Mucosa of stomach (tissue), 1 donor: Measurements from ENCODE around the gene NATD1.
A peak's percentile ranks its signal among the peaks of the same experiment; 100 is the strongest.

Experiments
- H3K27me3 ChIP-seq: one replicate; pipeline ENCODE4 v1.7.0; 2013; ENCODE audit warnings: mild to moderate bottlenecking, low read length; ENCODE audit not compliant: control insufficient read depth, insufficient read depth
- H3K36me3 ChIP-seq: one replicate; pipeline ENCODE4 v1.7.0; 2013; ENCODE audit warnings: low read length; ENCODE audit not compliant: control insufficient read depth, insufficient read depth
- H3K4me1 ChIP-seq: one replicate; pipeline ENCODE4 v1.7.0; 2013; ENCODE audit warnings: mild to moderate bottlenecking, low read length; ENCODE audit not compliant: control insufficient read depth, insufficient read depth
- H3K4me3 ChIP-seq: one replicate; pipeline ENCODE4 v1.7.0; 2013; ENCODE audit warnings: low read length
- H3K9ac ChIP-seq: one replicate; pipeline ENCODE4 v1.7.0; 2013; ENCODE audit warnings: mild to moderate bottlenecking, low read length, moderate library complexity
- H3K9me3 ChIP-seq: one replicate; pipeline ENCODE4 v1.7.0; 2013; ENCODE audit warnings: mild to moderate bottlenecking, low read length, moderate library complexity; ENCODE audit not compliant: control insufficient read depth
- donor health status: Pancreatic carcinoma.

The NATD1 gene

GRCh38 chr17:21278450-21279197 is 25.4 kb upstream of the NATD1 start:
- Histone ChIP-seq H3K9me3 (no peaks in the 10 kb centered on the region), H3K4me3 (no peak overlapping the region), H3K4me1 (peaks cover 24% of the 10 kb centered on the region), H3K9ac (no peak overlapping the region), H3K36me3 (no peaks in the 10 kb centered on the region), H3K27me3 (peaks cover 3% of the 10 kb centered on the region)

- Histone ChIP-seq H3K36me3 (no peaks in the 10 kb centered on the region), H3K9ac (no peak overlapping the region), H3K9me3 (no peaks in the 10 kb centered on the region), H3K4me3 (no peak overlapping the region), H3K27me3 (no peaks in the 10 kb centered on the region), H3K4me1 (peaks cover 19% of the 10 kb centered on the region)
Measured at GRCh38 chr17:21277332-21277731, 24.1 kb upstream of the NATD1 start.

- no peaks in the 10 kb centered on the region for H3K9me3 ChIP-seq
Measured at GRCh38 chr17:21276264-21276588, 23.0 kb upstream of the NATD1 start.

GRCh38 chr17:21275579-21276263 is 22.5 kb upstream of the NATD1 start:
- H3K36me3 ChIP-seq = no peaks in the 10 kb centered on the region
- no peaks in the 10 kb centered on the region for H3K9me3 ChIP-seq
- peaks cover 19% of the 10 kb centered on the region for H3K4me1 ChIP-seq
- peak overlapping the region; percentile 50 for H3K9ac ChIP-seq
- peak overlapping the region; percentile 33 for H3K4me3 ChIP-seq
- no peaks in the 10 kb centered on the region for H3K27me3 ChIP-seq

More at GRCh38 chr17:21276264-21276588, 23.0 kb upstream of the NATD1 start:
- Histone ChIP-seq H3K27me3 (no peaks in the 10 kb centered on the region), H3K4me1 (peaks cover 19% of the 10 kb centered on the region), H3K4me3 (no peak overlapping the region), H3K36me3 (no peaks in the 10 kb centered on the region), H3K9ac (peak overlapping the region; percentile 50)

GRCh38 chr17:21275047-21275578 is 21.9 kb upstream of the NATD1 start:
- peak overlapping the region; percentile 33 for H3K4me3 ChIP-seq
- H3K9ac ChIP-seq = peak overlapping the region; percentile 50
- H3K4me1 ChIP-seq = peaks cover 19% of the 10 kb centered on the region
- H3K9me3 ChIP-seq = no peaks in the 10 kb centered on the region
- H3K27me3 ChIP-seq = no peaks in the 10 kb centered on the region
- H3K36me3 ChIP-seq = no peaks in the 10 kb centered on the region

- Histone ChIP-seq H3K9ac (no peak overlapping the region), H3K9me3 (no peaks in the 10 kb centered on the region), H3K4me3 (no peak overlapping the region), H3K36me3 (no peaks in the 10 kb centered on the region), H3K27me3 (no peaks in the 10 kb centered on the region), H3K4me1 (peaks cover 9% of the 10 kb centered on the region)
Measured at GRCh38 chr17:21272881-21273792, 19.9 kb upstream of the NATD1 start.

GRCh38 chr17:21272250-21272649 is 19.0 kb upstream of the NATD1 start:
- Histone ChIP-seq H3K4me3 (no peak overlapping the region), H3K36me3 (no peaks in the 10 kb centered on the region), H3K27me3 (no peaks in the 10 kb centered on the region), H3K9ac (no peak overlapping the region), H3K4me1 (peaks cover 8% of the 10 kb centered on the region), H3K9me3 (no peaks in the 10 kb centered on the region)

- no peak overlapping the region for H3K4me3 ChIP-seq
- H3K4me1 ChIP-seq = peaks cover 8% of the 10 kb centered on the region
- no peaks in the 10 kb centered on the region for H3K27me3 ChIP-seq
- no peaks in the 10 kb centered on the region for H3K36me3 ChIP-seq
- no peaks in the 10 kb centered on the region for H3K9me3 ChIP-seq
- H3K9ac ChIP-seq = no peak overlapping the region
Measured at GRCh38 chr17:21271454-21272183, 18.4 kb upstream of the NATD1 start.

GRCh38 chr17:21269394-21269793 is 16.2 kb upstream of the NATD1 start:
- no peak overlapping the region for H3K4me3 ChIP-seq
- no peaks in the 10 kb centered on the region for H3K36me3 ChIP-seq
- no peaks in the 10 kb centered on the region for H3K27me3 ChIP-seq
- no peaks in the 10 kb centered on the region for H3K9me3 ChIP-seq
- H3K9ac ChIP-seq = no peak overlapping the region
- no peaks in the 10 kb centered on the region for H3K4me1 ChIP-seq

GRCh38 chr17:21268596-21269188 is 15.5 kb upstream of the NATD1 start:
- no peaks in the 10 kb centered on the region for H3K4me1 ChIP-seq
- H3K36me3 ChIP-seq = no peaks in the 10 kb centered on the region
- no peaks in the 10 kb centered on the region for H3K27me3 ChIP-seq
- H3K9me3 ChIP-seq = no peaks in the 10 kb centered on the region
- no peak overlapping the region for H3K9ac ChIP-seq
- H3K4me3 ChIP-seq = no peak overlapping the region

- H3K9ac ChIP-seq = no peak overlapping the region
Measured at GRCh38 chr17:21263376-21263775, 10.2 kb upstream of the NATD1 start.

More at GRCh38 chr17:21263376-21263775, 10.2 kb upstream of the NATD1 start:
- no peaks in the 10 kb centered on the region for H3K27me3 ChIP-seq
- no peaks in the 10 kb centered on the region for H3K9me3 ChIP-seq
- no peaks in the 10 kb centered on the region for H3K4me1 ChIP-seq
- H3K36me3 ChIP-seq = no peaks in the 10 kb centered on the region
- H3K4me3 ChIP-seq = no peak overlapping the region
